ENCODE data around the gene APRT.

DNA sequence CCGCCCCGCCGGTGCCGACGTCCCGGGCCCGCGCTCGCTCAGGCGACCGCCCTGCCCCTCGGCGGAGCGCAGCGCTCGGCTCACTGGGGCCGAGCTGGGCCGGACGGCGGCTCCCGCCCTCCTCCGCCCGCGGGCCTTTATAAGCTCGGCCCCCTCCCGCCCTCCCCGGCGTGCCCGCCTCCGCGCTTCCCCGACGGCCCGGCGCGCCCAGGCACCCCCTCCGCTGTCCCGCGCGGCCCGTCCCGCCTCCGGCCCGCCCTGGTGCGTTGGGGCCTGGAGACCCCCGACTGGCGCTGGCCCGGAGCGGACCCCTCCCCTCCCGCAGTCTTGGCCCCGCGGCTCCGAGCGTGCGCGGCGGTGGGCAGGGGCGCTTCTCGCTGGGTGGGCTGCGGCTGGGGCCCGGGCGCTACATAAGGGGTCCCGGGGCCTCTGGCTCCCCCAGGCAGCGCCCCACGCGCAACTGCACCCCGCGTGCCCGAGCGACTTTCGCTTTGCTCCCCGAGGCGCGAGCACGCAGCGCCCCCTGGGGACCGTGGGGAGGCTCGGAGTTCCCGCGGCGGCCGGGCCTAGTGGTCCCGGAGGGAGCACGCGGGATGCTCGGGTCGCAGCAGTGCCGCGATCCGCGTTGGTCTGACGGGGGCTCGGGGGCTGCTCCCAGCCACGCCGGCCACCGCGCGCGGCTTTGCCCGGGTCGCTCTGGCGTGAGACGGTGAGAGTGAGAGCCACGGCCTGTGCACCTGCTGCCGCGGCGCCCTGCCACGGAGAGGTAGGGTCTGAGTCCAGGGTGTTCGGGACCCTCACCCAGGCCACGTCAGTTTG, 26.4 kb downstream of the APRT start, which contains the start of gene PIEZO1:
- TF ChIP-seq TEAD4 (IDR thresholded peaks at IDR 0.05; ENCODE audit: low read depth, low read length) (no peak), ASH2L (IDR thresholded peaks at IDR 0.05; ENCODE audit: low read length) (peak; percentile 30), SRF (IDR thresholded peaks at IDR 0.05; ENCODE audit: low read depth, low read length) (no peak), EP300 (IDR thresholded peaks at IDR 0.05; ENCODE audit: borderline replicate concordance in 1 of 2, low read depth in 2 of 2, low read length in 2 of 2) (no peak)
- TF ChIP-seq, protein P1, sequence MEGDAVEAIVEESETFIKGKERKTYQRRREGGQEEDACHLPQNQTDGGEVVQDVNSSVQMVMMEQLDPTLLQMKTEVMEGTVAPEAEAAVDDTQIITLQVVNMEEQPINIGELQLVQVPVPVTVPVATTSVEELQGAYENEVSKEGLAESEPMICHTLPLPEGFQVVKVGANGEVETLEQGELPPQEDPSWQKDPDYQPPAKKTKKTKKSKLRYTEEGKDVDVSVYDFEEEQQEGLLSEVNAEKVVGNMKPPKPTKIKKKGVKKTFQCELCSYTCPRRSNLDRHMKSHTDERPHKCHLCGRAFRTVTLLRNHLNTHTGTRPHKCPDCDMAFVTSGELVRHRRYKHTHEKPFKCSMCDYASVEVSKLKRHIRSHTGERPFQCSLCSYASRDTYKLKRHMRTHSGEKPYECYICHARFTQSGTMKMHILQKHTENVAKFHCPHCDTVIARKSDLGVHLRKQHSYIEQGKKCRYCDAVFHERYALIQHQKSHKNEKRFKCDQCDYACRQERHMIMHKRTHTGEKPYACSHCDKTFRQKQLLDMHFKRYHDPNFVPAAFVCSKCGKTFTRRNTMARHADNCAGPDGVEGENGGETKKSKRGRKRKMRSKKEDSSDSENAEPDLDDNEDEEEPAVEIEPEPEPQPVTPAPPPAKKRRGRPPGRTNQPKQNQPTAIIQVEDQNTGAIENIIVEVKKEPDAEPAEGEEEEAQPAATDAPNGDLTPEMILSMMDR (IDR thresholded peaks at IDR 0.05; ENCODE audit: control extremely low read depth in 1 of 3, insufficient read depth in 1 of 3, low read depth in 1 of 3, low read length in 3 of 3), result peak; percentile 49 to 67 (median 55)

Measured in H1 (cell line).